Progenitor cell of endocrine pancreas (in vitro differentiated cells): ENCODE data around the gene SLC25A21. TPM values are rescaled to one million over a fixed set of nuclear protein-coding genes. Genes with fewer than 3 reads are reported as not detected.
"Not testable (repeated sequence)": the region's sequence is repeated elsewhere in the genome, so short reads cannot be mapped to it uniquely, and the experiment has no call there.

Experiments used
- DNase-seq: peaks from one replicate; pipeline ENCODE4 v3.0.0; 2021; ENCODE audit warnings: low spot score; ENCODE audit not compliant: unreplicated experiment
- H3K27ac Mint-ChIP-seq: 2 replicates; pipeline ENCODE4 v1.8.0; 2021; ENCODE audit warnings: mild to moderate bottlenecking, moderate library complexity, mixed read lengths
- H3K27me3 Mint-ChIP-seq: 2 replicates; pipeline ENCODE4 v1.8.0; 2021; ENCODE audit warnings: mixed read lengths
- H3K36me3 Mint-ChIP-seq: 2 replicates; pipeline ENCODE4 v1.8.0; 2022; ENCODE audit warnings: mixed read lengths; ENCODE audit not compliant: insufficient read depth
- H3K4me1 Mint-ChIP-seq: 2 replicates; pipeline ENCODE4 v1.8.0; 2021; ENCODE audit warnings: low read depth, mixed read lengths
- H3K4me3 Mint-ChIP-seq: 2 replicates; pipeline ENCODE4 v1.8.0; 2021; ENCODE audit warnings: low read depth, mild to moderate bottlenecking, moderate library complexity, mixed read lengths
- H3K9me3 Mint-ChIP-seq: 2 replicates; pipeline ENCODE4 v1.8.0; 2021; ENCODE audit warnings: low read depth, mixed read lengths
- total RNA-seq: library from RNA; stranded (reverse); gene quantifications from 2 replicates; pipeline ENCODE4 v1.2.1, GENCODE V29; 2021
- TF ChIP-seq, protein P1 (sequence below): fragments of 200-600 bp; sonication (generic); IDR thresholded peaks from one replicate; pipeline ENCODE4 v1.5.0; 2021; ENCODE audit warnings: antibody characterized with exemption, mild to moderate bottlenecking; ENCODE audit not compliant: unreplicated experiment

Gene SLC25A21
- total RNA-seq, 1 donor from 2014 or later, result 2.5 TPM

DNA sequence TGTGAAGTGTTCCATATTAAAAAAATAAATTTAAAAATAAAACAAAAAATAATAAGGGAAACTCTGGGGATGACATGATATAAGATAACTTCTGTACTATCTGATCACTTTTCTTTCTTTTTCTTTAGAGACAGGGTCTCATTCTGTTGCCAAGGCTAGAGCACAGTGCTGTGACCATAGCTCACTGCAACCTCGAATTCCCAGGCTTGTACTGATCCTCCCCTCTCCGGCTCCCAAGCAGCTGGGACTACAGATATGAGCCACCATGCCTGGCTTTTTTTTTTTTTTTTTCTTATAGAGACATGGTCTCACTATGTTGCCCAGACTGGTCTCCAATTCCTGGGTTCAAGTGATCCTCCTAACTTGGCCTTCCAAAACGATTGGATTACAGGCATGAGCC is 14.9 kb upstream of the SLC25A21 start:
- no peaks in the 10 kb centered on the region for H3K4me1 Mint-ChIP-seq
- H3K9me3 Mint-ChIP-seq, result peaks cover 5% of the 10 kb centered on the region
- peaks cover 13% of the 10 kb centered on the region for H3K27me3 Mint-ChIP-seq
- DNase-seq, result no peak
- no peak overlapping the region for H3K27ac Mint-ChIP-seq
- H3K4me3 Mint-ChIP-seq, result no peak overlapping the region
- TF ChIP-seq, protein P1, sequence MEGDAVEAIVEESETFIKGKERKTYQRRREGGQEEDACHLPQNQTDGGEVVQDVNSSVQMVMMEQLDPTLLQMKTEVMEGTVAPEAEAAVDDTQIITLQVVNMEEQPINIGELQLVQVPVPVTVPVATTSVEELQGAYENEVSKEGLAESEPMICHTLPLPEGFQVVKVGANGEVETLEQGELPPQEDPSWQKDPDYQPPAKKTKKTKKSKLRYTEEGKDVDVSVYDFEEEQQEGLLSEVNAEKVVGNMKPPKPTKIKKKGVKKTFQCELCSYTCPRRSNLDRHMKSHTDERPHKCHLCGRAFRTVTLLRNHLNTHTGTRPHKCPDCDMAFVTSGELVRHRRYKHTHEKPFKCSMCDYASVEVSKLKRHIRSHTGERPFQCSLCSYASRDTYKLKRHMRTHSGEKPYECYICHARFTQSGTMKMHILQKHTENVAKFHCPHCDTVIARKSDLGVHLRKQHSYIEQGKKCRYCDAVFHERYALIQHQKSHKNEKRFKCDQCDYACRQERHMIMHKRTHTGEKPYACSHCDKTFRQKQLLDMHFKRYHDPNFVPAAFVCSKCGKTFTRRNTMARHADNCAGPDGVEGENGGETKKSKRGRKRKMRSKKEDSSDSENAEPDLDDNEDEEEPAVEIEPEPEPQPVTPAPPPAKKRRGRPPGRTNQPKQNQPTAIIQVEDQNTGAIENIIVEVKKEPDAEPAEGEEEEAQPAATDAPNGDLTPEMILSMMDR, result no peak
- H3K36me3 Mint-ChIP-seq, result peaks cover 1% of the 10 kb centered on the region

DNA sequence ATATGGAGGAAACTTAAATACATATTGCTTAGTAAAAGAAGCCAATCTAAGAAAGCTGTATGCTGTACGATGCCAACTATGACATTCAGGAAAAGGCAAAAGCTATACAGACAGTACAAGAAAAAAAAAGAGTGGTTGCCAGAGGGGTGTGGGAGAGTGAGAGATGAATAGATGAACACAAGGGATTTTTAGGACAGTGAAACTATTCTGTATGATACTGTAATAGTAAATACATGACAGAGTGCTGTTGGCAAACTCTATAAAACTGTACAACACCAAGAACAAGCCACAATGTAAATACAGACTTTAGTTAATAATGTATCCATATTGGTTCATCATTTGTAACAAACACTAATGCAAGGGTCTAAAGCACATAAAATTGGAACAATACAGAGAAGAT is 14.5 kb upstream of the SLC25A21 start:
- Mint-ChIP-seq H3K4me1 (no peaks in the 10 kb centered on the region), H3K36me3 (peaks cover 1% of the 10 kb centered on the region), H3K9me3 (peaks cover 8% of the 10 kb centered on the region), H3K4me3 (no peak overlapping the region), H3K27me3 (peaks cover 10% of the 10 kb centered on the region), H3K27ac (no peak overlapping the region)
- DNase-seq, result no peak
- TF ChIP-seq, protein P1, result no peak

DNA sequence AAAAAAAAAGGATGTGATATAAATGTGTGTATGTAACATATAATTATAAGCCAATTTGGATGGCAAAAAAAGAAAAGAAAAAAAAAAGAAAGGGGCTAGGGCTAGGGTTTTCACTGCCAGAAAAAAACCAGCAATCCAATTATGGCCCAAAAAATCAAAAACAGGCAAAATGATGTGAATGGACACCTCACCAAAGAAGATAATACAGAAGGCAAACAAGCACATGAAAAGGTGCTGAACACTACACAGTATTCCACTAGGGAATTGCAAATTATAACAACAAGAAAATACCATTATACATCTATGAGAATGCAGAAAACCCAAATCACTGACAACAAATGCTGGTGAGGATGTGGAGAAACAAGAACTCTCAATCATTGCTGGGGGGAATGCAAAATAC is 13.3 kb upstream of the SLC25A21 start:
- Mint-ChIP-seq H3K4me1 (no peaks in the 10 kb centered on the region), H3K36me3 (peaks cover 1% of the 10 kb centered on the region), H3K4me3 (no peak overlapping the region), H3K27me3 (peaks cover 8% of the 10 kb centered on the region), H3K9me3 (peaks cover 8% of the 10 kb centered on the region), H3K27ac (no peak overlapping the region)
- TF ChIP-seq, protein P1, result no peak
- no peak for DNase-seq

DNA sequence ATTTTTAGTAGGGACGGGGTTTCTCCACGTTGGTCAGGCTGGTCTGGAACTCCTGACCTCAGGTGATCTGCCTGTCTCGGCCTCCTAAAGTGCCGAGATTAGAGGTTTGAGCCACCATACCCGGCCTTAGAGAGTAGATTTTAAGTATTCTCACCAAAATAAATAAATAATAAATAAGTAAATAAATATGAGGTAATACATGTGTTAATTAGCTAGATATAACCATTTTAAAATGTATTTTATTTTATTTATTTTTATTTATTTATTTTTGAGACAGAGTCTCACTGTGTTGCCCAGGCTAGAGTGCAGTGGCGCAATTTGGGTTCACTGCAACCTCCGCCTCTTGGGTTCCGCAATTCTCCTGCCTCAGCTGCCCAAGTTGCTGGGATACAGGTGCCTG is 12.1 kb upstream of the SLC25A21 start:
- H3K4me1 Mint-ChIP-seq, DNase-seq, H3K27ac Mint-ChIP-seq, H3K36me3 Mint-ChIP-seq, H3K4me3 Mint-ChIP-seq, H3K27me3 Mint-ChIP-seq, H3K9me3 Mint-ChIP-seq: not testable (repeated sequence)

DNA sequence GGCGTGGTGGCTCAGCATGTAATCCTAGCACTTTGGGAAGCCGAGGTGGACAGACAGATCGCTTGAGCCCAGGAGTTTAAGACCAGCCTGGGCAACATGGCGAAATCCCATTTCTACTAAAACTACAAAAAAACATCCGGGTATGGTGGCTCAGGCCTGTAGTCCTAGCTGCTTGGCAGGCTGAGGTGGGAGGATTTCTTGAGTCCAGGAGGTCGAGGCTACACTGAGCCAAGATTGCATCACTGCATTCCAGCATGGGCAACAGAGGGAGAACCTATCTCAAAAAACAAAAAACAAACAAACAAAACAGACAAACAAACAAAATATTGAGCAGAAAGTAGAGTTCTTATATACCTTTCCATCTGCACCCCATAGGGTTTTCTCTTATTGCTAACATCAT is 9.0 kb upstream of the SLC25A21 start:
- peaks cover 6% of the 10 kb centered on the region for H3K27me3 Mint-ChIP-seq
- H3K4me3 Mint-ChIP-seq, result no peak overlapping the region
- TF ChIP-seq, protein P1, result no peak
- no peaks in the 10 kb centered on the region for H3K4me1 Mint-ChIP-seq
- peaks cover 3% of the 10 kb centered on the region for H3K9me3 Mint-ChIP-seq
- no peaks in the 10 kb centered on the region for H3K36me3 Mint-ChIP-seq
- no peak for DNase-seq
- H3K27ac Mint-ChIP-seq, result no peak overlapping the region

DNA sequence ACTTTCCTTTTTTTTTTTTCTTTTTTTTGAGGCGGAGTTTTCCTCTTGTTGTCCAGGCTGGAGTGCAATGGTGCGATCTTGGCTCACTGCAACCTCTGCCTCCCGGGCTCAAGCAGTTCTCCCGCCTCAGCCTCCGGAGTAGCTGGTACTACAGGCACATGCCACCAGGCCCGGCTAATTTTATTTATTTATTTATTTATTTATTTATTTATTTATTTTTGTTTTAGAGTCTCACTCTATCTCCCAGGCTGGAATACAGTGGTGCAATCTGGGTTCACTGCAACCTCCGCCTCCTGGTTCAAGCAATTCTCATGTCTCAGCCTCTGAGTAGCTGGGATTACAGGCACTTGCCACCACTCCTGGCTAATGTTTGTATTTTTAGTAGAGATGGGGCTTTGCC is 8.5 kb upstream of the SLC25A21 start:
- not testable (repeated sequence) for DNase-seq, H3K36me3 Mint-ChIP-seq, H3K9me3 Mint-ChIP-seq, H3K4me3 Mint-ChIP-seq, H3K27me3 Mint-ChIP-seq, H3K4me1 Mint-ChIP-seq, H3K27ac Mint-ChIP-seq
